Measurements from ENCODE around the gene RPTOR. TPM values are rescaled to one million over a fixed set of nuclear protein-coding genes. Genes with fewer than 3 reads are reported as not detected.

RPTOR gene
- total and polyA plus RNA-seq, 2 experiments from 2014 or later = 6.6 to 16.1 TPM

GRCh38 chr17:80630560-80631120 lies 86.0 kb downstream of the RPTOR start:
- no peaks in the 10 kb centered on the region for H3K9me3 ChIP-seq (ENCODE audit: low read depth)
- WGBS, 2 experiments (ENCODE audit: low coverage in 1 of 2, low lambda C conversion rate in 2 of 2, missing lambda C conversion rate in 2 of 2) = 76 to 77% methylated on average over 9 of the region's 9 CpGs
- no peak for TF ChIP-seq EZH2 (IDR thresholded peaks at IDR 0.05; ENCODE audit: insufficient read depth, poor library complexity, severe bottlenecking)
- TF ChIP-seq EZH2phosphoT487 (IDR thresholded peaks at IDR 0.05; ENCODE audit: insufficient read depth, low read depth) = no peak
- H3K36me3 ChIP-seq (ENCODE audit: low read depth) = peaks cover 20% of the 10 kb centered on the region; the same call in 1 of the 2 replicates
- H3K79me2 ChIP-seq (ENCODE audit: insufficient read depth) = peaks cover 77% of the 10 kb centered on the region
- no peak overlapping the region for H3K27ac ChIP-seq
- no peaks in the 10 kb centered on the region for H4K20me1 ChIP-seq (ENCODE audit: insufficient read depth)
- no peak overlapping the region for H3K4me2 ChIP-seq (ENCODE audit: unreplicated experiment)
- H3K4me3 ChIP-seq = no peak overlapping the region
- peaks cover 6% of the 10 kb centered on the region; the same call in 1 of the 2 replicates for H3K4me1 ChIP-seq (ENCODE audit: insufficient read depth)
- no peak overlapping the region for H2AFZ ChIP-seq
- in situ Hi-C loops (cut with MboI) = no loop called here
- no peak for DNase-seq
- no peaks in the 10 kb centered on the region for H3F3A ChIP-seq (ENCODE audit: insufficient read depth)
- no peaks in the 10 kb centered on the region for H3K27me3 ChIP-seq (replicated peaks; ENCODE audit: insufficient read depth)
- no peaks in the 10 kb centered on the region for H3K9me2 ChIP-seq (ENCODE audit: insufficient read depth)
- H3K9ac ChIP-seq = no peak overlapping the region

GRCh38 chr17:80631142-80632045 lies 86.8 kb downstream of the RPTOR start:
- no peak for TF ChIP-seq EZH2phosphoT487 (IDR thresholded peaks at IDR 0.05; ENCODE audit: insufficient read depth, low read depth)
- TF ChIP-seq EZH2 (IDR thresholded peaks at IDR 0.05; ENCODE audit: insufficient read depth, poor library complexity, severe bottlenecking) = no peak
- no peak overlapping the region for H2AFZ ChIP-seq
- no peak overlapping the region for H3K4me3 ChIP-seq
- peaks cover 76% of the 10 kb centered on the region for H3K79me2 ChIP-seq (ENCODE audit: insufficient read depth)
- DNase-seq = no peak
- no peaks in the 10 kb centered on the region for H4K20me1 ChIP-seq (ENCODE audit: insufficient read depth)
- H3K27me3 ChIP-seq (replicated peaks; ENCODE audit: insufficient read depth) = no peaks in the 10 kb centered on the region
- 84 to 88% methylated on average over 10 of the region's 10 CpGs for WGBS, 2 experiments (ENCODE audit: low coverage in 1 of 2, low lambda C conversion rate in 2 of 2, missing lambda C conversion rate in 2 of 2)
- no peak overlapping the region for H3K4me2 ChIP-seq (ENCODE audit: unreplicated experiment)
- no peaks in the 10 kb centered on the region for H3K9me2 ChIP-seq (ENCODE audit: insufficient read depth)
- H3K27ac ChIP-seq = no peak overlapping the region
- in situ Hi-C loops (cut with MboI) = no loop called here
- no peak overlapping the region for H3K9ac ChIP-seq
- H3K4me1 ChIP-seq (ENCODE audit: insufficient read depth) = peaks cover 6% of the 10 kb centered on the region; the same call in 1 of the 2 replicates
- peaks cover 16% of the 10 kb centered on the region; the same call in 1 of the 2 replicates for H3K36me3 ChIP-seq (ENCODE audit: low read depth)
- no peaks in the 10 kb centered on the region for H3F3A ChIP-seq (ENCODE audit: insufficient read depth)
- no peaks in the 10 kb centered on the region for H3K9me3 ChIP-seq (ENCODE audit: low read depth)

DNA sequence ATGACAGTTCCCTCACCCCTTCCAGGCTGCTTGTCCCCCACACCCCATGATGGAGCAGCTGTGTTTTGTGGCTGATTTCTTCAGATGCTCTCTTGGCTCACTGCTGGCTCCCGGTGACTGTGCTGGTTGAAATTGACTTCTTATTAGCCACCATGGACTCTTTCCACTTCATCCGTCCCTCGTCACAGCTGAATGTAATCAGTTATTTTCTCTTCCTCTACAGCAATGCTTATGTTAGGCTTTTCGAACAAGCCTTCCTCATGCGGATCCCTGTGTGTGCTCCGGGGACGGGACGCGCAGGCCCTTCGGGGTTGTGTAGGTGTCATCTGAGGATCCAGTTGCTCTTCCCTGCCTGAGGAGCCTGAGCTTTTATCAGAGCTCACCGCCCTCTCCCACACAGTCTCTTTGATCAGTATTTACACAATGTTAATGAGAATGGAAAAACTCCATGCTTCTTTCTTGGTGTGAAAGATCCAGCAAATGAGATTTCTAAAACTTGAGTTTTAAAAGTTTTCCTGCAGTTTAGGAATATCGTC lies 87.5 kb downstream of the RPTOR start:
- in situ Hi-C loops (cut with MboI) = no loop called here
- Histone ChIP-seq H3K4me3 (no peak overlapping the region), H3K79me2 (ENCODE audit: insufficient read depth) (peaks cover 77% of the 10 kb centered on the region), H3K9ac (no peak overlapping the region), H3K9me2 (ENCODE audit: insufficient read depth) (no peaks in the 10 kb centered on the region), H3K36me3 (ENCODE audit: low read depth) (peaks cover 12% of the 10 kb centered on the region; the same call in 1 of the 2 replicates), H3F3A (ENCODE audit: insufficient read depth) (no peaks in the 10 kb centered on the region), H3K4me2 (ENCODE audit: unreplicated experiment) (no peak overlapping the region), H3K27me3 (replicated peaks; ENCODE audit: insufficient read depth) (no peaks in the 10 kb centered on the region), H4K20me1 (ENCODE audit: insufficient read depth) (no peaks in the 10 kb centered on the region), H2AFZ (no peak overlapping the region), H3K27ac (0 out of 2 replicates have a peak overlapping the region, but pooled peaks have one; percentile 5), H3K9me3 (ENCODE audit: low read depth) (no peaks in the 10 kb centered on the region), H3K4me1 (ENCODE audit: insufficient read depth) (peaks cover 6% of the 10 kb centered on the region; the same call in 1 of the 2 replicates)
- peak; percentile 43 for DNase-seq
- WGBS, 2 experiments (ENCODE audit: low coverage in 1 of 2, low lambda C conversion rate in 2 of 2, missing lambda C conversion rate in 2 of 2) = 37 to 49% methylated on average over 12 of the region's 12 CpGs
- TF ChIP-seq EZH2 (IDR thresholded peaks at IDR 0.05; ENCODE audit: insufficient read depth, poor library complexity, severe bottlenecking) = no peak
- no peak for TF ChIP-seq EZH2phosphoT487 (IDR thresholded peaks at IDR 0.05; ENCODE audit: insufficient read depth, low read depth)

DNA sequence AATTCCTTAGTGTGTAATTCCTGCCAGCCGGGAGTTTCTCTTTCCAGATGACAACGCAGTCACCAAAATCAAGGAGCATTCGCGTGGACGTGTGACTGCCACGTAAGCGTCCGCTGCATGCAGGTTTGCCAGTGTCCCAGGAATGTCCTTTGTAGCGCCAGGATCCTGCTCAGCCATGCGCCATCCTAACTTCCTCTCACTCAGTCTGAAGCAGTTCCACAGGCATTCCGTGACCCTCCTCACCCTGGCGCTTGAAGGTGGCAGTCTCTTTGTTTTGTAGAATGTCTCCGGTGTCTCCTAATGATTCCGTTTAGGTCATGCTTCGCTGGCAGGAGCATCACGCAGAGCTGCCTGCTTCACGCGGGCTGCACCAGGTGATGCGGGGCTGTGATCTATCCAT lies 88.6 kb downstream of the RPTOR start:
- H3K27me3 ChIP-seq (replicated peaks; ENCODE audit: insufficient read depth) = no peaks in the 10 kb centered on the region
- DNase-seq = no peak
- H3F3A ChIP-seq (ENCODE audit: insufficient read depth) = no peaks in the 10 kb centered on the region
- no peak overlapping the region for H3K27ac ChIP-seq
- peaks cover 6% of the 10 kb centered on the region; the same call in 1 of the 2 replicates for H3K4me1 ChIP-seq (ENCODE audit: insufficient read depth)
- H2AFZ ChIP-seq = no peak overlapping the region
- H3K9me2 ChIP-seq (ENCODE audit: insufficient read depth) = no peaks in the 10 kb centered on the region
- no peaks in the 10 kb centered on the region for H3K9me3 ChIP-seq (ENCODE audit: low read depth)
- WGBS, 2 experiments (ENCODE audit: low coverage in 1 of 2, low lambda C conversion rate in 2 of 2, missing lambda C conversion rate in 2 of 2) = 96 to 99% methylated on average over 17 to 19 of the region's 19 CpGs
- H3K4me3 ChIP-seq = no peak overlapping the region
- no peak overlapping the region for H3K4me2 ChIP-seq (ENCODE audit: unreplicated experiment)
- H3K79me2 ChIP-seq (ENCODE audit: insufficient read depth) = peaks cover 77% of the 10 kb centered on the region
- no peaks in the 10 kb centered on the region for H4K20me1 ChIP-seq (ENCODE audit: insufficient read depth)
- no peak overlapping the region for H3K9ac ChIP-seq
- TF ChIP-seq EZH2 (IDR thresholded peaks at IDR 0.05; ENCODE audit: insufficient read depth, poor library complexity, severe bottlenecking) (no peak), EZH2phosphoT487 (IDR thresholded peaks at IDR 0.05; ENCODE audit: insufficient read depth, low read depth) (no peak)
- H3K36me3 ChIP-seq (ENCODE audit: low read depth) = peaks cover 3% of the 10 kb centered on the region; the same call in 1 of the 2 replicates
- in situ Hi-C loops (cut with MboI) = no loop called here
